Measurements from ENCODE around the gene DCDC2B. TPM values are rescaled to one million over a fixed set of nuclear protein-coding genes. Genes with fewer than 3 reads are reported as not detected.

DCDC2B gene
- total and polyA plus RNA-seq, 10 of the 15 experiments (the other 5 are each of a cell fraction or from before 2014, with no cell fraction given) = 0.12 to 0.21 (median 0.15) TPM; not detected in 7

Other genes with a start within 250 kb of the DCDC2B start
Only the 7 nearest of the 15 such genes appear.
- 63.3 and 64.6 TPM in 2 replicates for gene TXLNA, start 29.4 kb upstream of the DCDC2B start, total RNA-seq (2014; rRNA removed)
- gene TXLNA, start 29.4 kb upstream of the DCDC2B start, total RNA-seq (2014; rRNA removed; fragmentation: Illumina TruSeq; extraction: Trizol) = 45.3 and 47.2 TPM in 2 replicates
- 66.5 and 71.3 TPM in 2 replicates for gene TXLNA, start 29.4 kb upstream of the DCDC2B start, total RNA-seq (2021)
- 31.5 and 42.0 TPM in 2 replicates for gene TXLNA, start 29.4 kb upstream of the DCDC2B start, polyA plus RNA-seq (2011; rRNA removed)
- 41.1 and 45.0 TPM in 2 replicates for gene TXLNA, start 29.4 kb upstream of the DCDC2B start, polyA plus RNA-seq (2014; fragmentation: Illumina TruSeq; extraction: Trizol)
- gene TXLNA, start 29.4 kb upstream of the DCDC2B start, polyA plus RNA-seq (2014; fragmentation: Nextera tagmentation; extraction: Ambion mirVana) = 10 to 100 TPM in 1 of 2 experiments, 1 to 10 TPM in 1; 7.2 to 10.3 TPM
- gene TXLNA, start 29.4 kb upstream of the DCDC2B start, polyA plus RNA-seq (2014; rRNA removed) = 48.6 and 52.7 TPM in 2 replicates
- 10 to 100 TPM; 86.1 to 93.7 TPM for gene TXLNA, start 29.4 kb upstream of the DCDC2B start, polyA plus RNA-seq (2016; fragmentation: Nextera tagmentation; extraction: Ambion mirVana)
- gene CCDC28B, start 8.5 kb upstream of the DCDC2B start, total RNA-seq (2014; rRNA removed) = 95.9 and 101 TPM in 2 replicates
- 57.3 and 66.2 TPM in 2 replicates for gene CCDC28B, start 8.5 kb upstream of the DCDC2B start, total RNA-seq (2014; rRNA removed; fragmentation: Illumina TruSeq; extraction: Trizol)
- 87.1 and 89.7 TPM in 2 replicates for gene CCDC28B, start 8.5 kb upstream of the DCDC2B start, total RNA-seq (2021)
- 66.2 and 91.5 TPM in 2 replicates for gene CCDC28B, start 8.5 kb upstream of the DCDC2B start, polyA plus RNA-seq (2011; rRNA removed)
- gene CCDC28B, start 8.5 kb upstream of the DCDC2B start, polyA plus RNA-seq (2014; fragmentation: Illumina TruSeq; extraction: Trizol) = 14.2 and 48.9 TPM in 2 replicates
- 10 to 100 TPM; 10.5 to 29.8 TPM for gene CCDC28B, start 8.5 kb upstream of the DCDC2B start, polyA plus RNA-seq (2014; fragmentation: Nextera tagmentation; extraction: Ambion mirVana)
- gene CCDC28B, start 8.5 kb upstream of the DCDC2B start, polyA plus RNA-seq (2014; rRNA removed) = 102 and 111 TPM in 2 replicates
- 100 to 1,000 TPM; 127 to 135 TPM for gene CCDC28B, start 8.5 kb upstream of the DCDC2B start, polyA plus RNA-seq (2016; fragmentation: Nextera tagmentation; extraction: Ambion mirVana)
- gene IQCC, start 3.4 kb upstream of the DCDC2B start, total RNA-seq (2014; rRNA removed) = 5.1 and 5.2 TPM in 2 replicates
- gene IQCC, start 3.4 kb upstream of the DCDC2B start, total RNA-seq (2014; rRNA removed; fragmentation: Illumina TruSeq; extraction: Trizol) = 5.3 and 5.6 TPM in 2 replicates
- gene IQCC, start 3.4 kb upstream of the DCDC2B start, total RNA-seq (2021) = 2.9 and 3.3 TPM in 2 replicates
- 3.1 and 4.1 TPM in 2 replicates for gene IQCC, start 3.4 kb upstream of the DCDC2B start, polyA plus RNA-seq (2011; rRNA removed)
- 6.8 and 7.5 TPM in 2 replicates for gene IQCC, start 3.4 kb upstream of the DCDC2B start, polyA plus RNA-seq (2014; fragmentation: Illumina TruSeq; extraction: Trizol)
- gene IQCC, start 3.4 kb upstream of the DCDC2B start, polyA plus RNA-seq (2014; fragmentation: Nextera tagmentation; extraction: Ambion mirVana) = 1 to 10 TPM; 2.1 to 3.8 TPM
- gene IQCC, start 3.4 kb upstream of the DCDC2B start, polyA plus RNA-seq (2014; rRNA removed) = 5.5 and 6.4 TPM in 2 replicates
- 1 to 10 TPM; 4.8 to 5.1 TPM for gene IQCC, start 3.4 kb upstream of the DCDC2B start, polyA plus RNA-seq (2016; fragmentation: Nextera tagmentation; extraction: Ambion mirVana)
- gene TMEM234, start 13.3 kb downstream of the DCDC2B start, total RNA-seq (2014; rRNA removed) = 8.1 and 8.8 TPM in 2 replicates
- gene TMEM234, start 13.3 kb downstream of the DCDC2B start, total RNA-seq (2014; rRNA removed; fragmentation: Illumina TruSeq; extraction: Trizol) = 4.8 and 5.2 TPM in 2 replicates
- 6.2 and 10.9 TPM in 2 replicates for gene TMEM234, start 13.3 kb downstream of the DCDC2B start, total RNA-seq (2021)
- 3.8 and 5.1 TPM in 2 replicates for gene TMEM234, start 13.3 kb downstream of the DCDC2B start, polyA plus RNA-seq (2011; rRNA removed)
- 4.5 and 6.0 TPM in 2 replicates for gene TMEM234, start 13.3 kb downstream of the DCDC2B start, polyA plus RNA-seq (2014; fragmentation: Illumina TruSeq; extraction: Trizol)
- 1 to 10 TPM; 2.9 to 4.5 TPM for gene TMEM234, start 13.3 kb downstream of the DCDC2B start, polyA plus RNA-seq (2014; fragmentation: Nextera tagmentation; extraction: Ambion mirVana)
- 6.8 and 10.7 TPM in 2 replicates for gene TMEM234, start 13.3 kb downstream of the DCDC2B start, polyA plus RNA-seq (2014; rRNA removed)
- gene TMEM234, start 13.3 kb downstream of the DCDC2B start, polyA plus RNA-seq (2016; fragmentation: Nextera tagmentation; extraction: Ambion mirVana) = 1 to 10 TPM; 8.6 TPM
- gene EIF3I, start 13.3 kb downstream of the DCDC2B start, total RNA-seq (2014; rRNA removed) = 293 and 313 TPM in 2 replicates
- gene EIF3I, start 13.3 kb downstream of the DCDC2B start, total RNA-seq (2014; rRNA removed; fragmentation: Illumina TruSeq; extraction: Trizol) = 302 and 305 TPM in 2 replicates
- 208 and 211 TPM in 2 replicates for gene EIF3I, start 13.3 kb downstream of the DCDC2B start, total RNA-seq (2021)
- gene EIF3I, start 13.3 kb downstream of the DCDC2B start, polyA plus RNA-seq (2011; rRNA removed) = 235 and 374 TPM in 2 replicates
- gene EIF3I, start 13.3 kb downstream of the DCDC2B start, polyA plus RNA-seq (2014; fragmentation: Illumina TruSeq; extraction: Trizol) = 457 and 499 TPM in 2 replicates
- gene EIF3I, start 13.3 kb downstream of the DCDC2B start, polyA plus RNA-seq (2014; fragmentation: Nextera tagmentation; extraction: Ambion mirVana) = 100 to 1,000 TPM; 572 to 606 TPM
- gene EIF3I, start 13.3 kb downstream of the DCDC2B start, polyA plus RNA-seq (2014; rRNA removed) = 293 and 306 TPM in 2 replicates
- gene EIF3I, start 13.3 kb downstream of the DCDC2B start, polyA plus RNA-seq (2016; fragmentation: Nextera tagmentation; extraction: Ambion mirVana) = 100 to 1,000 TPM; 342 to 362 TPM
- 0.38 and 0.45 TPM in 2 replicates for gene FAM167B, start 38.1 kb downstream of the DCDC2B start, total RNA-seq (2014; rRNA removed)
- 0.27 and 0.37 TPM in 2 replicates for gene FAM167B, start 38.1 kb downstream of the DCDC2B start, total RNA-seq (2014; rRNA removed; fragmentation: Illumina TruSeq; extraction: Trizol)
- 0.62 and 0.88 TPM in 2 replicates for gene FAM167B, start 38.1 kb downstream of the DCDC2B start, total RNA-seq (2021)
- 0.19 TPM in 1 of 2 replicates, not detected in the other for gene FAM167B, start 38.1 kb downstream of the DCDC2B start, polyA plus RNA-seq (2011; rRNA removed)
- 0.07 and 0.52 TPM in 2 replicates for gene FAM167B, start 38.1 kb downstream of the DCDC2B start, polyA plus RNA-seq (2014; fragmentation: Illumina TruSeq; extraction: Trizol)
- under 1 TPM in 1 of 2 experiments, not detected in 1; 0.07 TPM for gene FAM167B, start 38.1 kb downstream of the DCDC2B start, polyA plus RNA-seq (2014; fragmentation: Nextera tagmentation; extraction: Ambion mirVana)
- 0.69 and 1.2 TPM in 2 replicates for gene FAM167B, start 38.1 kb downstream of the DCDC2B start, polyA plus RNA-seq (2014; rRNA removed)
- gene FAM167B, start 38.1 kb downstream of the DCDC2B start, polyA plus RNA-seq (2016; fragmentation: Nextera tagmentation; extraction: Ambion mirVana) = under 1 TPM; 0.26 to 0.47 TPM
- gene LCK, start 42.2 kb downstream of the DCDC2B start, total RNA-seq (2014; rRNA removed) = 173 and 179 TPM in 2 replicates
- 97.7 and 109 TPM in 2 replicates for gene LCK, start 42.2 kb downstream of the DCDC2B start, total RNA-seq (2014; rRNA removed; fragmentation: Illumina TruSeq; extraction: Trizol)
- gene LCK, start 42.2 kb downstream of the DCDC2B start, total RNA-seq (2021) = 126 and 143 TPM in 2 replicates
- 27.3 and 49.7 TPM in 2 replicates for gene LCK, start 42.2 kb downstream of the DCDC2B start, polyA plus RNA-seq (2011; rRNA removed)
- gene LCK, start 42.2 kb downstream of the DCDC2B start, polyA plus RNA-seq (2014; fragmentation: Illumina TruSeq; extraction: Trizol) = 60.5 and 107 TPM in 2 replicates
- gene LCK, start 42.2 kb downstream of the DCDC2B start, polyA plus RNA-seq (2014; fragmentation: Nextera tagmentation; extraction: Ambion mirVana) = 10 to 100 TPM; 31.5 to 46.0 TPM
- 130 and 141 TPM in 2 replicates for gene LCK, start 42.2 kb downstream of the DCDC2B start, polyA plus RNA-seq (2014; rRNA removed)
- gene LCK, start 42.2 kb downstream of the DCDC2B start, polyA plus RNA-seq (2016; fragmentation: Nextera tagmentation; extraction: Ambion mirVana) = 100 to 1,000 TPM; 148 to 162 TPM

Measured in GM12878 (cell line).